Right atrium auricular region (tissue), 2 donors: ENCODE measurements around the gene HBE1. TPM values are rescaled to one million over a fixed set of nuclear protein-coding genes. Genes with fewer than 3 reads are reported as not detected.

ENCODE experiments used
- DNase-seq: peaks from one replicate; pipeline ENCODE4 v3.0.0-alpha.2; 2019; ENCODE audit warnings: low spot score
- H3K27ac ChIP-seq, 2 donors: fragments of 200-600 bp; sonication (generic); 1 replicate in 1 of 2; 2 replicates in 1 of 2; pipeline ENCODE4 v1.5.1; 2016 to 2019
- H3K27me3 ChIP-seq, 2 donors: fragments of 200-600 bp; sonication (generic); one replicate each; pipeline versions ENCODE4 v1.5.1 to v1.6.0; 2017 to 2019
- H3K36me3 ChIP-seq: fragments of 200-600 bp; sonication (generic); one replicate; pipeline ENCODE4 v1.5.1; 2016
- H3K4me1 ChIP-seq, 2 donors: fragments of 200-600 bp; sonication (generic); one replicate each; pipeline versions ENCODE4 v1.5.1 to v1.6.0; 2017 to 2019
- H3K4me3 ChIP-seq, 2 donors: fragments of 200-600 bp; sonication (generic); 1 replicate in 1 of 2; 2 replicates in 1 of 2; pipeline ENCODE4 v1.5.1; 2017 to 2019; ENCODE audit warnings: mild to moderate bottlenecking in 1 of 2, moderate library complexity in 1 of 2
- H3K9me3 ChIP-seq, 2 donors: fragments of 200-600 bp; sonication (generic); one replicate each; pipeline ENCODE4 v1.5.1; 2019
- total RNA-seq, 2 donors: library from RNA; depleted of rRNA; stranded (reverse); fragments of >200 nt; gene quantifications; one replicate each; pipeline ENCODE4 v1.1.0, GENCODE V29; 2016
- TF ChIP-seq, protein P1 (sequence below), 2 donors: fragments of 200-600 bp; sonication (generic); IDR thresholded peaks; one replicate each; pipeline ENCODE4 v1.5.1; 2019; ENCODE audit warnings: antibody characterized with exemption in 2 of 2

The HBE1 gene
- total RNA-seq, 2 donors from 2014 or later: not detected

DNA sequence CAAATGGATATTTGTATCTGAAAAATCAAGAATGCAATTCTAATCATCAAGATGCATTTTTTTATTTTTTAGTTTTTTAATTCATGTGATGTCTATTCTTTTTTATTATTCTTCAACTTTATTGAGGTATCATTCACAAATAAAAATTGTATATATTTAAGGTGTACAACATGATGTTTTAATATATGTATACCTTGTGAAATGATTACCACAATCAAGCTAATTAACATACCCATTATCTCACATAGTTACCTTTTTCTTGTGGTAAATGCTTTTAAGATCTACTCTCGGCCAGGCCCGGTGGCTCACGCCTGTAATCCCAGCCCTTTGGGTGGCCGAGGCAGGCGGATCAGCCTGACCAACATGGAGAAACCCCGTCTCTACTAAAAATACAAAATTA is 46.6 kb downstream of the HBE1 start:
- TF ChIP-seq, protein P1, sequence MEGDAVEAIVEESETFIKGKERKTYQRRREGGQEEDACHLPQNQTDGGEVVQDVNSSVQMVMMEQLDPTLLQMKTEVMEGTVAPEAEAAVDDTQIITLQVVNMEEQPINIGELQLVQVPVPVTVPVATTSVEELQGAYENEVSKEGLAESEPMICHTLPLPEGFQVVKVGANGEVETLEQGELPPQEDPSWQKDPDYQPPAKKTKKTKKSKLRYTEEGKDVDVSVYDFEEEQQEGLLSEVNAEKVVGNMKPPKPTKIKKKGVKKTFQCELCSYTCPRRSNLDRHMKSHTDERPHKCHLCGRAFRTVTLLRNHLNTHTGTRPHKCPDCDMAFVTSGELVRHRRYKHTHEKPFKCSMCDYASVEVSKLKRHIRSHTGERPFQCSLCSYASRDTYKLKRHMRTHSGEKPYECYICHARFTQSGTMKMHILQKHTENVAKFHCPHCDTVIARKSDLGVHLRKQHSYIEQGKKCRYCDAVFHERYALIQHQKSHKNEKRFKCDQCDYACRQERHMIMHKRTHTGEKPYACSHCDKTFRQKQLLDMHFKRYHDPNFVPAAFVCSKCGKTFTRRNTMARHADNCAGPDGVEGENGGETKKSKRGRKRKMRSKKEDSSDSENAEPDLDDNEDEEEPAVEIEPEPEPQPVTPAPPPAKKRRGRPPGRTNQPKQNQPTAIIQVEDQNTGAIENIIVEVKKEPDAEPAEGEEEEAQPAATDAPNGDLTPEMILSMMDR (IDR thresholded peaks at IDR 0.05): no peak
- Histone ChIP-seq H3K27ac (no peak overlapping the region), H3K4me3 (no peak overlapping the region), H3K27me3 (no peaks in the 10 kb centered on the region), H3K36me3 (no peaks in the 10 kb centered on the region), H3K4me1 (no peaks in the 10 kb centered on the region), H3K9me3 (no peaks in the 10 kb centered on the region)
- DNase-seq: no peak

Other genes starting within 250 kb of the HBE1 start
- gene OR52J3, start 223.4 kb downstream of the HBE1 start, total RNA-seq: not detected
- not detected for gene OR52E2, start 210.3 kb downstream of the HBE1 start, total RNA-seq
- gene OR52E1, start 200.4 kb downstream of the HBE1 start, total RNA-seq: not detected
- gene OR52A5, start 131.6 kb downstream of the HBE1 start, total RNA-seq: not detected
- not detected for gene OR52A1, start 115.2 kb downstream of the HBE1 start, total RNA-seq
- gene OR51V1, start 69.3 kb downstream of the HBE1 start, total RNA-seq: not detected
- gene HBB, start 42.9 kb downstream of the HBE1 start, total RNA-seq: 1,000 to 10,000 TPM; 1,514 to 1,650 TPM
- gene HBD, start 35.5 kb downstream of the HBE1 start, total RNA-seq: 1 to 10 TPM; 2.1 to 2.4 TPM
- not detected for gene HBG1, start 20.1 kb downstream of the HBE1 start, total RNA-seq
- gene HBG2, start 15.2 kb downstream of the HBE1 start, total RNA-seq: under 1 TPM in 1 of 2 donors, not detected in 1; 0.90 TPM
- gene OR51B4, start 32.0 kb upstream of the HBE1 start, total RNA-seq: not detected
- not detected for gene OR51B2, start 54.4 kb upstream of the HBE1 start, total RNA-seq
- not detected for gene OR51B5, start 73.6 kb upstream of the HBE1 start, total RNA-seq
- not detected for gene OR51B6, start 81.6 kb upstream of the HBE1 start, total RNA-seq
- not detected for gene OR51M1, start 113.9 kb upstream of the HBE1 start, total RNA-seq
- gene OR51Q1, start 152.2 kb upstream of the HBE1 start, total RNA-seq: not detected
- gene OR51I1, start 171.6 kb upstream of the HBE1 start, total RNA-seq: not detected
- gene OR51I2, start 179.4 kb upstream of the HBE1 start, total RNA-seq: not detected
- gene OR52D1, start 218.7 kb upstream of the HBE1 start, total RNA-seq: not detected
- gene UBQLN3, start 240.0 kb upstream of the HBE1 start, total RNA-seq: not detected
- under 1 TPM in 1 of 2 donors, not detected in 1; 0.30 TPM for gene UBQLNL, start 246.8 kb upstream of the HBE1 start, total RNA-seq